Activated T-cell treated with anti-CD3 and anti-CD28 coated beads, Interleukin-2, amount 50 U/mL, for 4 hours (primary cell): ENCODE results near the gene ZNF490. TPM values are rescaled to one million over a fixed set of nuclear protein-coding genes. Genes with fewer than 3 reads are reported as not detected.
"Not testable (repeated sequence)": the region's sequence is repeated elsewhere in the genome, so short reads cannot be mapped to it uniquely, and the experiment has no call there.

Source experiments
- ATAC-seq, 2 donors: fragments of 200-7000 bp; cut with Tn5 transposase; one replicate each; pipeline ENCODE4 v1.10.0; 2021
- DNase-seq: peaks from one replicate; pipeline ENCODE4 v3.0.0-alpha.2; 2020
- H3K27me3 Mint-ChIP-seq: one replicate; pipeline ENCODE4 v1.8.0; 2021; ENCODE audit warnings: low read depth, mixed read lengths
- H3K36me3 Mint-ChIP-seq: one replicate; pipeline ENCODE4 v1.8.0; 2022; ENCODE audit warnings: mixed read lengths; ENCODE audit not compliant: insufficient read depth
- H3K4me1 Mint-ChIP-seq: one replicate; pipeline ENCODE4 v1.8.0; 2021; ENCODE audit warnings: low read depth, mixed read lengths
- H3K4me3 Mint-ChIP-seq: one replicate; pipeline ENCODE4 v1.8.0; 2021; ENCODE audit warnings: mild to moderate bottlenecking, moderate library complexity, mixed read lengths
- H3K9me3 Mint-ChIP-seq: one replicate; pipeline ENCODE4 v1.8.0; 2021; ENCODE audit warnings: mixed read lengths
- total RNA-seq, 3 donors: library from RNA; stranded (reverse); gene quantifications; one replicate each; pipeline ENCODE4 v1.2.1, GENCODE V29; 2021

The ZNF490 gene
- total RNA-seq, 3 donors from 2014 or later, result 7.2 to 7.8 (median 7.5) TPM

GRCh38 chr19:12596927-12597548 lies 13.6 kb downstream of the ZNF490 start:
- H3K27me3 Mint-ChIP-seq, result no peaks in the 10 kb centered on the region

GRCh38 chr19:12596485-12596884 lies 14.1 kb downstream of the ZNF490 start:
- no peaks in the 10 kb centered on the region for H3K27me3 Mint-ChIP-seq
- no peak for DNase-seq
- no peaks in the 10 kb centered on the region for H3K4me1 Mint-ChIP-seq
- peaks cover 8% of the 10 kb centered on the region for H3K36me3 Mint-ChIP-seq
- no peaks in the 10 kb centered on the region for H3K9me3 Mint-ChIP-seq
- H3K4me3 Mint-ChIP-seq, result no peak overlapping the region
- no peak for ATAC-seq

More at GRCh38 chr19:12596927-12597548, 13.6 kb downstream of the ZNF490 start:
- ATAC-seq (no peak), DNase-seq (no peak)
- H3K4me3 Mint-ChIP-seq, result no peak overlapping the region
- H3K4me1 Mint-ChIP-seq, result no peaks in the 10 kb centered on the region
- no peaks in the 10 kb centered on the region for H3K9me3 Mint-ChIP-seq
- H3K36me3 Mint-ChIP-seq, result peaks cover 8% of the 10 kb centered on the region

GRCh38 chr19:12581100-12581499 lies 29.5 kb downstream of the ZNF490 start:
- Mint-ChIP-seq H3K4me3 (no peak overlapping the region), H3K36me3 (peaks cover 36% of the 10 kb centered on the region), H3K9me3 (peaks cover 16% of the 10 kb centered on the region), H3K4me1 (no peaks in the 10 kb centered on the region), H3K27me3 (no peaks in the 10 kb centered on the region)
- ATAC-seq (no peak), DNase-seq (no peak)

- Mint-ChIP-seq H3K4me3 (no peak overlapping the region), H3K4me1 (peaks cover 2% of the 10 kb centered on the region), H3K9me3 (peaks cover 16% of the 10 kb centered on the region), H3K27me3 (no peaks in the 10 kb centered on the region), H3K36me3 (peaks cover 36% of the 10 kb centered on the region)
- no peak for DNase-seq
- ATAC-seq, result no peak
Measured at GRCh38 chr19:12580180-12580694, 30.4 kb downstream of the ZNF490 start.

- Mint-ChIP-seq H3K4me3 (no peak overlapping the region), H3K27me3 (no peaks in the 10 kb centered on the region), H3K9me3 (peaks cover 16% of the 10 kb centered on the region), H3K36me3 (peaks cover 36% of the 10 kb centered on the region), H3K4me1 (peaks cover 12% of the 10 kb centered on the region)
- ATAC-seq (no peak), DNase-seq (no peak)
Measured at GRCh38 chr19:12578641-12579040, 32.0 kb downstream of the ZNF490 start.

GRCh38 chr19:12574036-12574435 lies 36.6 kb downstream of the ZNF490 start:
- no peak overlapping the region for H3K4me3 Mint-ChIP-seq
- H3K27me3 Mint-ChIP-seq, result no peaks in the 10 kb centered on the region
- H3K36me3 Mint-ChIP-seq, result peaks cover 8% of the 10 kb centered on the region
- peaks cover 12% of the 10 kb centered on the region for H3K4me1 Mint-ChIP-seq
- DNase-seq (no peak), ATAC-seq (no peak)
- no peaks in the 10 kb centered on the region for H3K9me3 Mint-ChIP-seq

- Mint-ChIP-seq H3K4me1 (peaks cover 4% of the 10 kb centered on the region), H3K27me3 (no peaks in the 10 kb centered on the region), H3K9me3 (no peaks in the 10 kb centered on the region), H3K36me3 (no peaks in the 10 kb centered on the region), H3K4me3 (no peak overlapping the region)
- DNase-seq (no peak), ATAC-seq (no peak)
Measured at GRCh38 chr19:12567951-12568350, 42.7 kb downstream of the ZNF490 start.

GRCh38 chr19:12566380-12566779 lies 44.2 kb downstream of the ZNF490 start:
- not testable (repeated sequence) for H3K27me3 Mint-ChIP-seq, DNase-seq, H3K9me3 Mint-ChIP-seq, H3K36me3 Mint-ChIP-seq, H3K4me1 Mint-ChIP-seq, ATAC-seq, H3K4me3 Mint-ChIP-seq

GRCh38 chr19:12564016-12564664 lies 46.5 kb downstream of the ZNF490 start:
- no peaks in the 10 kb centered on the region for H3K27me3 Mint-ChIP-seq
- no peaks in the 10 kb centered on the region for H3K9me3 Mint-ChIP-seq
- H3K4me1 Mint-ChIP-seq, result peaks cover 4% of the 10 kb centered on the region
- H3K36me3 Mint-ChIP-seq, result no peaks in the 10 kb centered on the region
- peak; percentile 94 for DNase-seq
- peak; percentile 93 to 97 for ATAC-seq
- no peak overlapping the region for H3K4me3 Mint-ChIP-seq

- Mint-ChIP-seq H3K9me3 (no peaks in the 10 kb centered on the region), H3K4me3 (no peak overlapping the region), H3K27me3 (peaks cover 3% of the 10 kb centered on the region), H3K4me1 (peaks cover 14% of the 10 kb centered on the region), H3K36me3 (no peaks in the 10 kb centered on the region)
- ATAC-seq, result no peak
- DNase-seq, result no peak
Measured at GRCh38 chr19:12555456-12555930, 55.1 kb downstream of the ZNF490 start.

- ATAC-seq, result peak; percentile 99
- H3K36me3 Mint-ChIP-seq, result peaks cover 4% of the 10 kb centered on the region
- peaks cover 40% of the 10 kb centered on the region for H3K4me1 Mint-ChIP-seq
- no peaks in the 10 kb centered on the region for H3K9me3 Mint-ChIP-seq
- DNase-seq, result peak; percentile 84
- H3K27me3 Mint-ChIP-seq, result peaks cover 3% of the 10 kb centered on the region
- H3K4me3 Mint-ChIP-seq, result peak within 1 kb of the TSS; percentile 95
Measured at GRCh38 chr19:12551060-12551832, 59.4 kb downstream of the ZNF490 start, which contains the start of gene ZNF564. Gene ZNF564, minus strand, starts transcription at chr19:12551482. Its CDS starts 150 bp downstream, at chr19:12551332.

GRCh38 chr19:12546903-12547302 lies 63.7 kb downstream of the ZNF490 start:
- Mint-ChIP-seq H3K36me3 (peaks cover 18% of the 10 kb centered on the region), H3K4me1 (peaks cover 59% of the 10 kb centered on the region), H3K9me3 (no peaks in the 10 kb centered on the region), H3K27me3 (no peaks in the 10 kb centered on the region), H3K4me3 (no peak overlapping the region)
- no peak for ATAC-seq
- no peak for DNase-seq

GRCh38 chr19:12546068-12546467 lies 64.5 kb downstream of the ZNF490 start:
- Mint-ChIP-seq H3K4me1 (peaks cover 54% of the 10 kb centered on the region), H3K9me3 (no peaks in the 10 kb centered on the region), H3K36me3 (peaks cover 18% of the 10 kb centered on the region), H3K4me3 (no peak overlapping the region), H3K27me3 (no peaks in the 10 kb centered on the region)
- DNase-seq (no peak), ATAC-seq (no peak)

GRCh38 chr19:12545267-12545666 lies 65.3 kb downstream of the ZNF490 start:
- Mint-ChIP-seq H3K27me3 (no peaks in the 10 kb centered on the region), H3K9me3 (no peaks in the 10 kb centered on the region), H3K36me3 (peaks cover 20% of the 10 kb centered on the region), H3K4me3 (no peak overlapping the region), H3K4me1 (peaks cover 50% of the 10 kb centered on the region)
- no peak for DNase-seq
- no peak for ATAC-seq
